G401.6 (cell line): Measurements from ENCODE around the gene DSG4.

Experiments used
- FAIRE-seq: peaks from 2 replicates; lab custom pipeline; 2012; peaks lifted over from hg19 to GRCh38; lab: Jason Lieb, UNC

The DSG4 gene

GRCh38 chr18:31407649-31408048 is 31.1 kb downstream of the DSG4 start:
- FAIRE-seq, result no peak

- FAIRE-seq, result no peak
These were observed 32.7 kb downstream of the DSG4 start for GRCh38 chr18:31409276-31409675.

- FAIRE-seq, result no peak
These were observed 34.3 kb downstream of the DSG4 start for GRCh38 chr18:31410716-31411483.

GRCh38 chr18:31413137-31413536 is 36.6 kb downstream of the DSG4 start:
- no peak for FAIRE-seq

- no peak for FAIRE-seq
These were observed 41.3 kb downstream of the DSG4 start for GRCh38 chr18:31417850-31418249.

- no peak for FAIRE-seq
These were observed 42.9 kb downstream of the DSG4 start for GRCh38 chr18:31419457-31419932.

- FAIRE-seq, result no peak
These were observed 43.5 kb downstream of the DSG4 start for GRCh38 chr18:31420032-31420431.

GRCh38 chr18:31420524-31420923 is 43.9 kb downstream of the DSG4 start:
- no peak for FAIRE-seq

GRCh38 chr18:31424383-31424988 is 47.9 kb downstream of the DSG4 start:
- FAIRE-seq, result no peak

GRCh38 chr18:31426021-31426420 is 49.4 kb downstream of the DSG4 start:
- no peak for FAIRE-seq

GRCh38 chr18:31426871-31427406 is 50.4 kb downstream of the DSG4 start:
- FAIRE-seq, result no peak

GRCh38 chr18:31428211-31428610 is 51.6 kb downstream of the DSG4 start:
- FAIRE-seq, result no peak

GRCh38 chr18:31429623-31430022 is 53.0 kb downstream of the DSG4 start:
- no peak for FAIRE-seq

GRCh38 chr18:31430072-31430471 is 53.5 kb downstream of the DSG4 start:
- no peak for FAIRE-seq

- no peak for FAIRE-seq
These were observed 54.0 kb downstream of the DSG4 start for GRCh38 chr18:31430554-31430953.

- FAIRE-seq, result no peak
These were observed 55.7 kb downstream of the DSG4 start for GRCh38 chr18:31432316-31432715.

- no peak for FAIRE-seq
These were observed 60.2 kb downstream of the DSG4 start for GRCh38 chr18:31436825-31437224.

- no peak for FAIRE-seq
These were observed 61.8 kb downstream of the DSG4 start for GRCh38 chr18:31438402-31438801.

GRCh38 chr18:31439807-31440325 is 63.3 kb downstream of the DSG4 start:
- no peak for FAIRE-seq

- no peak for FAIRE-seq
These were observed 64.2 kb downstream of the DSG4 start for GRCh38 chr18:31440787-31441186.

GRCh38 chr18:31441493-31441892 is 64.9 kb downstream of the DSG4 start:
- FAIRE-seq, result no peak

GRCh38 chr18:31444142-31444541 is 67.6 kb downstream of the DSG4 start:
- FAIRE-seq, result no peak

- no peak for FAIRE-seq
These were observed 69.3 kb downstream of the DSG4 start for GRCh38 chr18:31445908-31446307.
